Measurements from ENCODE around the gene RNF123. TPM values are rescaled to one million over a fixed set of nuclear protein-coding genes. Genes with fewer than 3 reads are reported as not detected.

RNF123 gene
- total and polyA plus RNA-seq, 4 donors, result 34.3 to 104 (median 40.2) TPM

DNA sequence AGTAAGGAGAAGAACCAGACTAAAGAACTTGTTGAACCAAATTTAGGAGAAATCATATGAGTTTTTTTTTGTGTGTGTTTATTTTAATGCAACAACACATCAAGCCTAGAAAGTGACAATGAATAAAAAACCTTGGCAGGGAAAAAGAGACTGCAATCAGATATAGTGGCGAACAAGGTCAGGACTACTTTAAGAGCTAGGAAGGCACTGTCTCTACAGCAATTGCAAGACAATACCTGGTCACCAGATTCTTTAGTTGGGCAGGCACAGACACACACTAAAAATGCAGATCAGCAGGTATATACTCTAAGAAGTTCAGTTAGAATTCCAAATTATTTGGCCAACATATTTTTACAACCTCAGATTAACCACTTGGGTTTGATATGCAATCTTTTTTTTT is 65.2 kb downstream of the RNF123 start:
- H3K9ac ChIP-seq (ENCODE audit: low read depth in 1 of 2, low read length in 2 of 2), result no peak overlapping the region
- no peak for DNase-seq (ENCODE audit: low spot score)
- no peak for TF ChIP-seq HNF4G (IDR thresholded peaks at IDR 0.05)
- TF ChIP-seq TAF1 (conservative IDR thresholded peaks at IDR 0.05), result no peak
- no peak for TF ChIP-seq RAD21 (IDR thresholded peaks at IDR 0.05)
- TF ChIP-seq, protein P1, sequence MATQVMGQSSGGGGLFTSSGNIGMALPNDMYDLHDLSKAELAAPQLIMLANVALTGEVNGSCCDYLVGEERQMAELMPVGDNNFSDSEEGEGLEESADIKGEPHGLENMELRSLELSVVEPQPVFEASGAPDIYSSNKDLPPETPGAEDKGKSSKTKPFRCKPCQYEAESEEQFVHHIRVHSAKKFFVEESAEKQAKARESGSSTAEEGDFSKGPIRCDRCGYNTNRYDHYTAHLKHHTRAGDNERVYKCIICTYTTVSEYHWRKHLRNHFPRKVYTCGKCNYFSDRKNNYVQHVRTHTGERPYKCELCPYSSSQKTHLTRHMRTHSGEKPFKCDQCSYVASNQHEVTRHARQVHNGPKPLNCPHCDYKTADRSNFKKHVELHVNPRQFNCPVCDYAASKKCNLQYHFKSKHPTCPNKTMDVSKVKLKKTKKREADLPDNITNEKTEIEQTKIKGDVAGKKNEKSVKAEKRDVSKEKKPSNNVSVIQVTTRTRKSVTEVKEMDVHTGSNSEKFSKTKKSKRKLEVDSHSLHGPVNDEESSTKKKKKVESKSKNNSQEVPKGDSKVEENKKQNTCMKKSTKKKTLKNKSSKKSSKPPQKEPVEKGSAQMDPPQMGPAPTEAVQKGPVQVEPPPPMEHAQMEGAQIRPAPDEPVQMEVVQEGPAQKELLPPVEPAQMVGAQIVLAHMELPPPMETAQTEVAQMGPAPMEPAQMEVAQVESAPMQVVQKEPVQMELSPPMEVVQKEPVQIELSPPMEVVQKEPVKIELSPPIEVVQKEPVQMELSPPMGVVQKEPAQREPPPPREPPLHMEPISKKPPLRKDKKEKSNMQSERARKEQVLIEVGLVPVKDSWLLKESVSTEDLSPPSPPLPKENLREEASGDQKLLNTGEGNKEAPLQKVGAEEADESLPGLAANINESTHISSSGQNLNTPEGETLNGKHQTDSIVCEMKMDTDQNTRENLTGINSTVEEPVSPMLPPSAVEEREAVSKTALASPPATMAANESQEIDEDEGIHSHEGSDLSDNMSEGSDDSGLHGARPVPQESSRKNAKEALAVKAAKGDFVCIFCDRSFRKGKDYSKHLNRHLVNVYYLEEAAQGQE (IDR thresholded peaks at IDR 0.05), result no peak
- TF ChIP-seq, protein P2, sequence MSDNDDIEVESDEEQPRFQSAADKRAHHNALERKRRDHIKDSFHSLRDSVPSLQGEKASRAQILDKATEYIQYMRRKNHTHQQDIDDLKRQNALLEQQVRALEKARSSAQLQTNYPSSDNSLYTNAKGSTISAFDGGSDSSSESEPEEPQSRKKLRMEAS (IDR thresholded peaks at IDR 0.05), result no peak
- TF ChIP-seq NR2F2 (IDR thresholded peaks at IDR 0.05), result no peak
- no peaks in the 10 kb centered on the region for H3K27me3 ChIP-seq (ENCODE audit: control insufficient read depth in 4 of 4, insufficient read depth in 4 of 4, low read length in 3 of 4)
- no peak overlapping the region for H3K27ac ChIP-seq (ENCODE audit: low read depth in 1 of 2, low read length in 2 of 2)
- peaks cover 0 to under 1% (median 0%) of the 10 kb centered on the region in 4 donors for H3K36me3 ChIP-seq (ENCODE audit: control insufficient read depth in 4 of 4, insufficient read depth in 3 of 4, low read depth in 1 of 4, low read length in 3 of 4)
- H3K9me3 ChIP-seq (ENCODE audit: control insufficient read depth in 4 of 4, low read length in 3 of 4), result no peaks in the 10 kb centered on the region
- no peak overlapping the region for H3K4me3 ChIP-seq (ENCODE audit: low read depth in 1 of 3, low read length in 3 of 3)
- H3K4me1 ChIP-seq (ENCODE audit: control insufficient read depth in 4 of 4, insufficient read depth in 4 of 4, low read length in 3 of 4), result peaks cover 0 to 2% (median 1%) of the 10 kb centered on the region in 4 donors
- 96% methylated on average over 1 of the region's 1 CpG for WGBS

GRCh38 chr3:49756036-49756435 is 66.7 kb downstream of the RNF123 start:
- TF ChIP-seq ZBTB33 (IDR thresholded peaks at IDR 0.05) (no peak), RXRA (IDR thresholded peaks at IDR 0.05) (no peak), NR2F2 (IDR thresholded peaks at IDR 0.05) (no peak), HNF4A (conservative IDR thresholded peaks at IDR 0.05) (no peak), FOXA1 (IDR thresholded peaks at IDR 0.05) (no peak), JUND (IDR thresholded peaks at IDR 0.05) (no peak), YY1 (IDR thresholded peaks at IDR 0.05) (no peak), GABPA (IDR thresholded peaks at IDR 0.05 in 1 of 2, conservative IDR thresholded peaks at IDR 0.05 in 1 of 2) (no peak), ATF3 (IDR thresholded peaks at IDR 0.05) (no peak), RAD21 (IDR thresholded peaks at IDR 0.05) (no peak), CTCF (IDR thresholded peaks at IDR 0.05; ENCODE audit: low read depth, low read length, missing input control) (no peak), FOXA2 (IDR thresholded peaks at IDR 0.05) (no peak)
- TF ChIP-seq, protein P2 (IDR thresholded peaks at IDR 0.05), result no peak
- Histone ChIP-seq H3K27ac (ENCODE audit: low read depth in 1 of 2, low read length in 2 of 2) (no peak overlapping the region), H3K27me3 (ENCODE audit: control insufficient read depth in 4 of 4, insufficient read depth in 4 of 4, low read length in 3 of 4) (no peaks in the 10 kb centered on the region), H3K4me3 (ENCODE audit: low read depth in 1 of 3, low read length in 3 of 3) (no peak overlapping the region), H3K4me1 (ENCODE audit: control insufficient read depth in 4 of 4, insufficient read depth in 4 of 4, low read length in 3 of 4) (no peaks in the 10 kb centered on the region), H3K9ac (ENCODE audit: low read depth in 1 of 2, low read length in 2 of 2) (no peak overlapping the region), H3K9me3 (ENCODE audit: control insufficient read depth in 4 of 4, low read length in 3 of 4) (no peaks in the 10 kb centered on the region), H3K36me3 (ENCODE audit: control insufficient read depth in 4 of 4, insufficient read depth in 3 of 4, low read depth in 1 of 4, low read length in 3 of 4) (peaks cover 0 to 2% (median 0%) of the 10 kb centered on the region in 4 donors)
- 78% methylated on average over 1 of the region's 1 CpG for WGBS
- DNase-seq (ENCODE audit: low spot score), result no peak
